ENCODE data around the gene NUMB.

Gene NUMB

GRCh38 chr14:73261520-73262426 lies 196.6 kb downstream of the NUMB start:
- Mint-ChIP-seq H3K9me3 (no peaks in the 10 kb centered on the region), H3K36me3 (ENCODE audit: low read depth) (no peaks in the 10 kb centered on the region), H3K27ac (peak overlapping the region in 1 of 3 experiments; percentile 74), H3K27me3 (ENCODE audit: low read depth) (no peaks in the 10 kb centered on the region), H3K4me3 (no peak overlapping the region), H3K4me1 (no peaks in the 10 kb centered on the region)
- no peak for TF ChIP-seq CTCF (IDR thresholded peaks at IDR 0.05; ENCODE audit: unreplicated experiment in 3 of 3)

GRCh38 chr14:73261075-73261474 lies 197.3 kb downstream of the NUMB start:
- H3K36me3 Mint-ChIP-seq (ENCODE audit: low read depth): no peaks in the 10 kb centered on the region
- H3K4me3 Mint-ChIP-seq: no peak overlapping the region
- no peak for TF ChIP-seq CTCF (IDR thresholded peaks at IDR 0.05; ENCODE audit: unreplicated experiment in 3 of 3)
- no peaks in the 10 kb centered on the region for H3K27me3 Mint-ChIP-seq (ENCODE audit: low read depth)
- H3K9me3 Mint-ChIP-seq: no peaks in the 10 kb centered on the region
- peak overlapping the region in 1 of 3 experiments; percentile 74 for H3K27ac Mint-ChIP-seq
- H3K4me1 Mint-ChIP-seq: no peaks in the 10 kb centered on the region

GRCh38 chr14:73260574-73260973 lies 197.8 kb downstream of the NUMB start:
- no peak for TF ChIP-seq CTCF (IDR thresholded peaks at IDR 0.05; ENCODE audit: unreplicated experiment in 3 of 3)
- Mint-ChIP-seq H3K27me3 (ENCODE audit: low read depth) (no peaks in the 10 kb centered on the region), H3K27ac (no peak overlapping the region), H3K4me1 (no peaks in the 10 kb centered on the region), H3K36me3 (ENCODE audit: low read depth) (no peaks in the 10 kb centered on the region), H3K9me3 (no peaks in the 10 kb centered on the region), H3K4me3 (no peak overlapping the region)

- no peak for TF ChIP-seq CTCF (IDR thresholded peaks at IDR 0.05; ENCODE audit: unreplicated experiment in 3 of 3)
- H3K36me3 Mint-ChIP-seq (ENCODE audit: low read depth): no peaks in the 10 kb centered on the region
- H3K27ac Mint-ChIP-seq: no peak overlapping the region
- H3K4me1 Mint-ChIP-seq: no peaks in the 10 kb centered on the region
- H3K4me3 Mint-ChIP-seq: no peak overlapping the region
- H3K9me3 Mint-ChIP-seq: no peaks in the 10 kb centered on the region
- peaks cover 5% of the 10 kb centered on the region for H3K27me3 Mint-ChIP-seq (ENCODE audit: low read depth)
These were observed 198.5 kb downstream of the NUMB start for GRCh38 chr14:73259837-73260236.

- Mint-ChIP-seq H3K9me3 (no peaks in the 10 kb centered on the region), H3K36me3 (ENCODE audit: low read depth) (no peaks in the 10 kb centered on the region)
These were observed 199.3 kb downstream of the NUMB start for GRCh38 chr14:73258845-73259611.

More at GRCh38 chr14:73258845-73259611, 199.3 kb downstream of the NUMB start:
- peaks cover 5% of the 10 kb centered on the region for H3K27me3 Mint-ChIP-seq (ENCODE audit: low read depth)
- no peaks in the 10 kb centered on the region for H3K4me1 Mint-ChIP-seq
- H3K27ac Mint-ChIP-seq: no peak overlapping the region
- TF ChIP-seq CTCF (IDR thresholded peaks at IDR 0.05; ENCODE audit: unreplicated experiment in 3 of 3): no peak
- H3K4me3 Mint-ChIP-seq: no peak overlapping the region

All from nephron (organoid).